Caco-2 (cell line): ENCODE data around the gene FCHSD2. TPM values are rescaled to one million over a fixed set of nuclear protein-coding genes. Genes with fewer than 3 reads are reported as not detected.

Experiments
- BruUV-seq: library from RNA; stranded (reverse); fragments of 400-500 nt; replicated peaks from 2 replicates; lab custom pipeline; 2021; lab: Mats Ljungman, UMichigan
- CTCF ChIA-PET: fragments of 300-600 bp; sonication (Branson Sonifier 250); formaldehyde crosslinking; loops from one replicate; lab custom pipeline; 2022; ENCODE audit warnings: antibody characterized with exemption; lab: Charles Lee
- POLR2A ChIA-PET: fragments of 300-600 bp; sonication (Branson Sonifier 250); formaldehyde crosslinking; loops from one replicate; lab custom pipeline; 2022; ENCODE audit warnings: antibody characterized with exemption; lab: Charles Lee
- DNase-seq, 2 experiments: peaks; one replicate each; pipeline versions ENCODE4 v3.0.0 to v3.0.0-alpha.2; 2020 to 2022
- H3K27me3 ChIP-seq: replicated peaks from 2 replicates; pipeline ENCODE4 v1.6.0; 2011; ENCODE audit warnings: low read length; ENCODE audit not compliant: control insufficient read depth, insufficient read depth
- H3K36me3 ChIP-seq: 2 replicates; pipeline ENCODE4 v1.5.1; 2011; ENCODE audit warnings: low read length; ENCODE audit not compliant: control insufficient read depth, insufficient read depth
- H3K4me1 ChIP-seq: fragments of 250-450 bp; sonication (Bioruptor Pico); 2 replicates; pipeline ENCODE4 v1.5.1; 2020; ENCODE audit warnings: mild to moderate bottlenecking
- H3K4me3 ChIP-seq: 2 replicates; pipeline ENCODE4 v1.5.1; 2011; ENCODE audit warnings: low read depth, mild to moderate bottlenecking, control low read depth, low read length
- H3K9me3 ChIP-seq: fragments of 250-450 bp; sonication (Bioruptor Pico); 2 replicates; pipeline ENCODE4 v1.5.1; 2020; ENCODE audit warnings: mild to moderate bottlenecking, moderate library complexity
- H3K27ac Mint-ChIP-seq: one replicate; pipeline ENCODE4 v1.8.0; 2022; ENCODE audit warnings: mixed read lengths; ENCODE audit not compliant: unreplicated experiment
- H3K27me3 Mint-ChIP-seq: one replicate; pipeline ENCODE4 v1.8.0; 2022; ENCODE audit warnings: mixed read lengths; ENCODE audit not compliant: insufficient read depth, unreplicated experiment
- H3K36me3 Mint-ChIP-seq: one replicate; pipeline ENCODE4 v1.8.0; 2022; ENCODE audit warnings: mild to moderate bottlenecking, mixed read lengths; ENCODE audit not compliant: insufficient read depth, unreplicated experiment
- H3K4me1 Mint-ChIP-seq: one replicate; pipeline ENCODE4 v1.8.0; 2022; ENCODE audit warnings: low read depth, mixed read lengths; ENCODE audit not compliant: unreplicated experiment
- H3K4me3 Mint-ChIP-seq: one replicate; pipeline ENCODE4 v1.8.0; 2022; ENCODE audit warnings: mild to moderate bottlenecking, moderate library complexity, mixed read lengths; ENCODE audit not compliant: unreplicated experiment
- H3K9me3 Mint-ChIP-seq: one replicate; pipeline ENCODE4 v1.8.0; 2022; ENCODE audit warnings: mixed read lengths; ENCODE audit not compliant: unreplicated experiment
- CTCF ChIP-seq, 2 experiments: fragments of 200-600 bp in 1 of 2; IDR thresholded peaks; 1 replicate in 1 of 2; 2 replicates in 1 of 2; pipeline versions ENCODE4 v1.5.1 to v1.8.0; 2011 to 2022; ENCODE audit warnings: antibody characterized with exemption in 1 of 2, control low read depth in 1 of 2, inconsistent platforms in 1 of 2, low read depth in 1 of 2, low read length in 1 of 2, mild to moderate bottlenecking in 1 of 2, moderate library complexity in 1 of 2; ENCODE audit not compliant: insufficient read depth in 1 of 2, severe bottlenecking in 1 of 2, unreplicated experiment in 1 of 2
- intact Hi-C: fragments of 100-400 bp; cut with micrococcal nuclease; formaldehyde crosslinking; loops from one replicate; pipeline ENCODE4 v1.10.0; 2022; ENCODE audit not compliant: unreplicated experiment
- total RNA-seq: library from RNA; stranded (reverse); gene quantifications from 2 replicates; pipeline ENCODE4 v1.2.3, GENCODE V29; 2022

FCHSD2 gene
- total RNA-seq, 1 experiment from 2014 or later = 32.7 TPM

- CTCF ChIA-PET = interaction anchor here (0.6 to 1.0 kb wide), 2 partner anchors 62 to 1132 kb away, joined by 3 read pairs; no protein-coding TSS in a partner anchor
- no peaks in the 10 kb centered on the region for H3K27me3 ChIP-seq
- POLR2A ChIA-PET = no interaction called here
- H3K36me3 ChIP-seq = no peaks in the 10 kb centered on the region
- Mint-ChIP-seq H3K4me1 (no peaks in the 10 kb centered on the region), H3K4me3 (no peak overlapping the region), H3K27ac (no peak overlapping the region), H3K27me3 (no peaks in the 10 kb centered on the region), H3K9me3 (no peaks in the 10 kb centered on the region), H3K36me3 (no peaks in the 10 kb centered on the region)
- H3K4me1 ChIP-seq = no peaks in the 10 kb centered on the region
- TF ChIP-seq CTCF (IDR thresholded peaks at IDR 0.05; ENCODE audit: insufficient read depth in 1 of 2, low read depth in 1 of 2, low read length in 1 of 2, severe bottlenecking in 1 of 2, unreplicated experiment in 1 of 2) = no peak
- no TSS peak for BruUV-seq
- H3K4me3 ChIP-seq = no peak overlapping the region
- H3K9me3 ChIP-seq = no peaks in the 10 kb centered on the region
- intact Hi-C loops = no loop called here
- DNase-seq = no peak
Measured at GRCh38 chr11:72951888-72952287, 190.2 kb downstream of the FCHSD2 start.

- H3K27ac Mint-ChIP-seq = no peak overlapping the region
- ChIA-PET CTCF (interaction anchor here (0.6 kb wide), 1 partner anchor 1133 kb away, joined by 3 read pairs; no protein-coding TSS in a partner anchor), POLR2A (no interaction called here)
- H3K36me3 ChIP-seq = no peaks in the 10 kb centered on the region
- TF ChIP-seq CTCF (IDR thresholded peaks at IDR 0.05; ENCODE audit: insufficient read depth in 1 of 2, low read depth in 1 of 2, low read length in 1 of 2, severe bottlenecking in 1 of 2, unreplicated experiment in 1 of 2) = no peak
- H3K36me3 Mint-ChIP-seq = no peaks in the 10 kb centered on the region
- no peak overlapping the region for H3K4me3 ChIP-seq
- no peaks in the 10 kb centered on the region for H3K27me3 Mint-ChIP-seq
- no peaks in the 10 kb centered on the region for H3K9me3 Mint-ChIP-seq
- no peaks in the 10 kb centered on the region for H3K4me1 ChIP-seq
- no TSS peak for BruUV-seq
- no peak for DNase-seq
- H3K27me3 ChIP-seq = no peaks in the 10 kb centered on the region
- intact Hi-C loops = no loop called here
- no peak overlapping the region for H3K4me3 Mint-ChIP-seq
- no peaks in the 10 kb centered on the region for H3K9me3 ChIP-seq
- H3K4me1 Mint-ChIP-seq = no peaks in the 10 kb centered on the region
Measured at GRCh38 chr11:72951193-72951592, 190.9 kb downstream of the FCHSD2 start.

- no TSS peak for BruUV-seq
- Histone ChIP-seq H3K27me3 (no peaks in the 10 kb centered on the region), H3K36me3 (no peaks in the 10 kb centered on the region), H3K4me1 (no peaks in the 10 kb centered on the region), H3K9me3 (no peaks in the 10 kb centered on the region), H3K4me3 (no peak overlapping the region)
- H3K4me3 Mint-ChIP-seq = no peak overlapping the region
- no peak overlapping the region for H3K27ac Mint-ChIP-seq
- POLR2A ChIA-PET = no interaction called here
- intact Hi-C loops = no loop called here
- H3K4me1 Mint-ChIP-seq = no peaks in the 10 kb centered on the region
- no peaks in the 10 kb centered on the region for H3K27me3 Mint-ChIP-seq
- no peak for TF ChIP-seq CTCF (IDR thresholded peaks at IDR 0.05; ENCODE audit: insufficient read depth in 1 of 2, low read depth in 1 of 2, low read length in 1 of 2, severe bottlenecking in 1 of 2, unreplicated experiment in 1 of 2)
- no peaks in the 10 kb centered on the region for H3K9me3 Mint-ChIP-seq
- no peaks in the 10 kb centered on the region for H3K36me3 Mint-ChIP-seq
- CTCF ChIA-PET = interaction anchor here (0.6 kb wide), 1 partner anchor 192 kb away, joined by 5 read pairs; no protein-coding TSS in a partner anchor
- DNase-seq = no peak
Measured at GRCh38 chr11:72950685-72951084, 191.4 kb downstream of the FCHSD2 start.
